Right ventricle myocardium superior (tissue), 1 donor: ENCODE measurements around the gene RAB34. TPM values are rescaled to one million over a fixed set of nuclear protein-coding genes. Genes with fewer than 3 reads are reported as not detected.
"Not testable (repeated sequence)": the region's sequence is repeated elsewhere in the genome, so short reads cannot be mapped to it uniquely, and the experiment has no call there.

Source experiments
- ATAC-seq: fragments of 200-7000 bp; cut with Tn5 transposase; one replicate; pipeline ENCODE4 v1.9.1; 2020; ENCODE audit warnings: mild to moderate bottlenecking; ENCODE audit not compliant: poor library complexity
- DNase-seq: peaks from one replicate; pipeline ENCODE4 v3.0.0-alpha.2; 2020
- intact Hi-C: fragments of 100-400 bp; cut with DNase I; formaldehyde crosslinking; loops from one replicate; pipeline ENCODE4 v1.11.2; 2022
- total RNA-seq: library from RNA; stranded (reverse); fragmentation: NEBNext Ultra II Directional; extraction: Animal tissue kit (Norgen Biotek cat#: 25700); gene quantifications from one replicate; pipeline ENCODE4 v1.2.1, GENCODE V29; 2021
- donor health status: DM: no; HTN: yes; CAD: no; lungs with severe emphysema.

The RAB34 gene
- total RNA-seq, 1 donor from 2014 or later, result 14.5 TPM

DNA sequence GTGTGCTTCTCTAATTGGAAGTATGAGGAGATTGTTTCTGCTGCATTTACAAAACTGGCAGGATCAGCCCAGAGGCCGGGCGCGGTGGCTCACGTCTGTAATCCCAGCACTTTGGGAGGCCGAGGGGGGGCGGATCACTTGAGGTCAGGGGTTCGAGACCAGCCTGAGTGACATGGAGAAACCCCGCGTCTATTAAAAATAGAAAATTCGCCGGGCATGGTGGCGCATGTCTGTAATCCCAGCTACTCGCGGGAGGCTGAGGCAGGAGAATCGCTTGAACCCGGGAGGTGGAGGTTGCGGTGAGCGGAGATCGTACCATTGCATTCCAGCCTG, 3.3 kb upstream of the RAB34 start:
- not testable (repeated sequence) for ATAC-seq
- peak; percentile 32 for DNase-seq
- intact Hi-C loops, result loop anchor here (10.0 kb wide), 1 partner anchor 384 kb away; no protein-coding TSS in a partner anchor

DNA sequence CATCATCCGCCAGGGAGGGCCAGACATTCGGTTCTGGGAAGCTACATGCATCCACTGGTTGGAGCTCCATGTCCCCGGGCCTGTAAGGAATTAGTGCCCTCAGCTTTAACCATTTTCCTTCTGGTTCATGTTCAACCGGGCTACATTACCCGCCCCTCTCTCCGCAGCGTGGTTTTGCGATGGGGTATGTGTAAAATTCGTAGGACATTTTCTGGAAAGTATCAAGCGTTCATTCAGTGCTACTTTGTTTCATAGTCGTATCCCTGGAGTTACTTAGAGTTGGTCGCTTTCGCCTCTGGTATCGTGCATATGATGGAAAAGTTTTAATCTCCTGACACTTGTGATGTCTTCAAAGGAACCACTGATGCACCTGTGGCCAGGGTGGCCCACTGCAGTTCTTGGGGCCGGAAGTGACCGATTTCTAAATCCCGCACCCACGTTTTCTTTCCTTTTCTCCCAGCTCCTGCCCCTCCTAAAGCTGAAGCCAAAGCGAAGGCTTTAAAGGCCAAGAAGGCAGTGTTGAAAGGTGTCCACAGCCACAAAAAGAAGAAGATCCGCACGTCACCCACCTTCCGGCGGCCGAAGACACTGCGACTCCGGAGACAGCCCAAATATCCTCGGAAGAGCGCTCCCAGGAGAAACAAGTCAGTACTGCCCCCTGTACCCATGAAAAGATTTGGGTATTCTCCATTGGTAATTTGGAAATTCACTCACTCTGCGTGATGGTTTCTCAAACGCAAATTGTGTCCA, 2.8 kb upstream of the RAB34 start:
- intact Hi-C loops, result loop anchor here (10.0 kb wide), 1 partner anchor 384 kb away; no protein-coding TSS in a partner anchor
- DNase-seq, result no peak
- ATAC-seq, result no peak

DNA sequence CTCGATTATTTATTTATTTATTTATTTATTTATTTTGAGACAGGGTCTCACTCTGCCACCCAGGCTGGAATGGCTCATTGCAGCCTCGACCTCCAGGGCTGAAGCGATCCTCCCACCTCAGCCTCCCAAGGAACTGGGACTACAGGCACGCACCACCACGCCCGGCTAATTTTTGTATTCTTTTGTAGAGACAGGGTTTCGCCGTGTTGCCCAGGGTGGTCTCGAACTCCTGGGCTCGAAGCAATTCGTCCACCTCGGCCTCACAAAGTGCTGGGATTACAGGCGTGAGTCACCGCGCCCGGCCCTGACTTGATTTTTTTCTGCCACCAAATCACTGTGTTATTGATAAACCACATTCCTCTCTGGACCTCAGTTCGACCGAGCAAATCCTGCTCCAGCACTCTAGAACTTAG, 1.4 kb upstream of the RAB34 start:
- ATAC-seq (no peak), DNase-seq (no peak)
- intact Hi-C loops, result no loop called here

DNA sequence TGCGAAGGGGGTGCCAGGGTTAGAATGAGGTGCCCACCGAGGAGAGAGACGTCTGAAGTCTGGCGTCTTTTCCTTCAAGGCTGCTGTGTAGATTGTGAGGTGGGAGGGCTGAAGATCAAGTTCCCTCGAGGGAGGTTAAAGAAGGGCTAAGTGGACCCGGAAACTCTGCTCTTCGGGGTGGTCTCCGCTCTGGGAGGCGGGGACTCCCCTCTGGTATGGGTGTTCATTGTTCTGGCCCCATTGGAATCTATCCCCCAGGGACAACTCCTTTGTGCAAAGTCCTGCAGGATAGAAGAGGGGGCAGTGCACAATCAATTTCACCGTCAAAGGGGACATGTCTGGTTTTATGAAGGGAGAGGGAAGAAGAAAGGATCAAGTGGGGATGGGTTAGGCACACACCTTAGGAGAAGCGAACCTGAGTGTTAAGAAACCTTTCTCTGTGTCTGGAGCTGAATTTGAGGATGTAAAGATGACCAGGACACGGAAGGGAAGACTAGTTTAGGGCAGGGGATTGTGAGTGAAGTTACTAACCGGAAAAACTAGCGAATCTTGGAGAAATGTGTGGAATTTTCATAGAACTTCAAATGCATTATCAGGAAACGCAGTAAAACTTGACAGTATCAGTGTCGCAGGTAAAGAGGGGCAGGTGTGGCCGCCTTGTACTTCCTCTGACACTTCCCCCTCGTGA, 809 bp upstream of the RAB34 start:
- DNase-seq (no peak), ATAC-seq (no peak)
- intact Hi-C loops, result no loop called here

DNA sequence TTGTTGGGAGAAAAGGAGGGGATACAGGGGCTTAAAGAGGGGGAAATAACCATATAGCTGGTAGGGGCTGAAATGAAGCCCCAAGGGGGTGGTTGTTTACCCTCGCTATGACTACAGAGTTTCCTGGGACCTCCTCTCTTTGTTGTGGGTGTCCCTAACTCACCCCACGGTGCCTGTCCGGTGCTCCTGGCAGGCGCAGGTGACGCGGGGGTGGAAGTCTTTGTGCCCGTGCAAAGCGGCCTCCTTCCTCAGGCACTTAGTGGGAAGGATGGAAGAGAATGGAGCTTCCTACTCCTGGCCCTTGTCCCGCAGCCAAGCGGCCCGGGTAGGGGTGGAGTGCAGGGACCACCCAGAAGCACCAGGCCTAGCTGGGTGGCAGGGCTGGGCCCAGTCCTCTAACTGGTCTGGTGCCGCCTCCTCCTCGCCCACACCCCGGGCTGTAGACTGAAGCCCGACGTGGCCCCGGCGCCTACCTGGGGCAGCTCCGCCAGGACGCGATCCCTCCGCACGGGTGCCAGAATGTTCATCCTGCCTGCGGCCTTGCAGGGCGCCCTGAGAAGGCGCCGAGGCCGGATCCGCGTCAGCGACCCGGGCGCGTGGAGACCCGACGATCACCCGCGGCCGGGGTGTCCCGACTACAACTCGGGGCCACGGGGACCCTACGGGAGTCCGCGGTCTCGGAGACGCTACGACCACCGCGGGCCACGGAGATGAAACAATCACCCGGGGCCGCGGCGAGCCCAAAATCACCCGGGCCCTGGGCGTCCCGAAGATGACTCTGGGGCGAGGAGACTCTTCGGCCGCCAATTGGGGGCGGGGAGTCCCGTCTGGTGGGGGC, 709 bp downstream of the RAB34 start:
- ATAC-seq, result no peak
- intact Hi-C loops, result no loop called here
- peak; percentile 65 for DNase-seq

DNA sequence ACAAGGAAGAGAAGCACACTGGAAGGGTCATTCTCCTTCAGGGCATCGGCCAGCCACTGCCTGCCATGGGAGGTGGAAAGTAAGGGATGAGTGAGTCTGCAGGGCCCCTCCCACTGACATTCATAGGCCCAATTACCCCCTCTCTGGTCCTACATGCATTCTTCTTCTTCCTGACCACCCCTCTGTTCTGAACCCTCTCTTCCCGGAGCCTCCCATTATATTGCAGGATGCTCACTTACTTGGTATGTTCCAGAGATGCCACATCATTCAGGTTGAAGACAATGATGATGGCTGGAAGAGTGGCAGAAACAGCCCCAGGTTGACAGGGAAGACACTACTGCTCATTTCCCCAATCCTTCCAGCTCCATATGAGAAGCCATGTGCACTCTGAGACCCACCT, 2.5 kb downstream of the RAB34 start:
- ATAC-seq, result no peak
- intact Hi-C loops, result no loop called here
- DNase-seq, result peak; percentile 23

DNA sequence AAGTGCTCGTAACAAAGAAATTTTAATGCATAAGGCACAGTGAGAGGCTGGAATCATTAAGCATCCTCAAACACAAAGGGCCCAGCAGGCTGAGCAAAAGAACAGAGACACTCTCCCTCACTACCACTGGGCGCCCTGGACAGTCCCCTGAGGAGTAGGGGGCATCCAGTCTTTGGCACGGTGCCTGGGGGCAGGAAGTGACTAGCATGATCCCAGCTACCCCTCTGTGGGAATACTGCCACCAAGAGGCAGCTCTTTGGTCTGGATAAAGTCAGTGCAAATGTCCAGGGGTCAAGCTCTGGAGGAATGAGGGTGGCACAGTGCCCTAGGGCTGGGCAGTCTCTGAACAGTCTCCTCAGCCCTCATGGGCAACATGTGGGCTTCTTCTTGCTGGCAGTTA, 3.4 kb downstream of the RAB34 start:
- no peak for DNase-seq
- intact Hi-C loops, result no loop called here
- ATAC-seq, result no peak

DNA sequence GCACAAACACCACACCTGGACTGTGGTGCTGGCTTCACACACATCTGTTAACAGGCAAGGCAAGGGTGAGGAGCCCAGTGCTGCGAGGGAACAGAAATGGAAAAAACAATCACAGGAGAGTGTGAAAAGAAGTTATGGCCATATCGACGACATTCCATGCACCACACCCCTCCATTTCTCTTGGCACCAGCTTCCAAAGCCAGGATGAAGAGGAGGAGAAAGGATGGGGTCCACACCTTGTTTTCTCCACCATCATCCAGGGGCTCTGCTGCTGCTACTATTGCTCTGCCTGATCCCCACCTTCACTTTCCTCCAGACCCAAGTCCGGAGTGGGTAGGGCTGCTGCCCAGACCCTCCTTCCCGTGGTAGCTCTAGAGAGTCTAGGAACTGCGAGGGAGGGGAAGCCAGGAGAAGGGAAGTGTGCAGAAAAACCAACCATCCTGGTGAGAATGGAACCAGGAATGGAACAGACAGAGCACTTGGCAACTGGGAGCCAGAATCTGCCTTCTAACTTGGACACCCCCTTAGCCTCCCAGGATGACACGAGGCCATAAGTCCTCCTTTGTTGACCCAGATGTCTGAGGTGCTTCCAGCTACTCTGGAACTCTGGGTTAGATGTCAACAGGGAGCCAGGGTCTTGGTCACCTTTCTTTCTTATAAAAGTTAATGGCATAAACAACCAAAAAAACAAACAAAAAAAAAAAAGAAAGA, 4.8 kb downstream of the RAB34 start:
- DNase-seq (no peak), ATAC-seq (no peak)

DNA sequence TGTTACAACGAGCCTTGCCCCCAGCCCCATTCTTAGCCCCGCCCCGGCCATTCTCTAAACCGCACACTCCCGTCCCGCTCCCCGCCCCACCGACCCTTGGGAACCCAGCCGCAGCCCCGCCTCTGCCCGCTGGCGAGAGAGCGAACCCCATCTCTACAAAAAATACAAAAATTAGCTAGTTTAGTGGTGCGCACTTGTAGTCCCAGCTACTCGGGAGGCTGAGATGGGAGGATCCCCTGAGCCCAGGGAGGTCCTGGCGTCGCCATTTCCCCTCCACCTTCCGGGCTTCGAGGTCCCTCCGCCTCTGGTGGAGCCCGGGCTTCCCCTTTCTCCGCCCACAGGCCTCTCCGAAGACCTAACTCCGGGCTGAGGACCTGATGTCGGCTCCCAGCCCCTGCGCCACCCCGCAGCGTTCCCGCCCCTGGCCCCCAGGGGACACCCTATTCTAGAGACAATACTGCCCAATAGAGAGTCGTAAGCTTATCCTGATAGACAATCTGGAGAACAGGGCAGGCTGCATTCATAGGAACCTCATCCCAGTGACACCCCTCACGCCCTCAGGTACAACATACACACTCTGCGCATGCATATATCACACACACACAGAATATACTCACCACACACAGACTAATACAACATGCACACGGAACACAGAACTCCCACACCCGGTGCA, 5.5 kb downstream of the RAB34 start:
- DNase-seq, result peak; percentile 81
- ATAC-seq, result peak; percentile 14
- intact Hi-C loops, result no loop called here

More for the DNA sequence above, 4.8 kb downstream of the RAB34 start:
- intact Hi-C loops, result no loop called here

DNA sequence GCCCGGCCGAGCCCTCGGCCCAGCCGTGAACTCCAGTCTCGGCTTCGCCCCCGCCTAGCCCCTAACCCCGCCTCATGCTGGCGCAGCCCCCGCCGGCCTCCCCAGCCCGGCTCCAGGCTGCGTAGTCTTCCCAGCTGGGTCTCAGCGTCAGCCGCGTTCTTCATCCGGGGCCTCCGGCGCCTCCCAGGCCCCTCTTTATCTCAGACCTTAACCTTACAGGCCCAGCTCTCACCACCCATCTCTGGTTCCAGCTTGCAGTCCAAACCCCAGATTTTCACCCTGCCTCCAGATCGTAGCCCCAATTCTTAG, 6.0 kb downstream of the RAB34 start, which contains the start of gene PROCA1:
PROCA1 (minus strand) TSS at position 166 of the 309 bp plus-strand sequence. CDS start 228 bp downstream, outside the sequence.
- DNase-seq, result no peak
- no peak for ATAC-seq
- intact Hi-C loops, result no loop called here

DNA sequence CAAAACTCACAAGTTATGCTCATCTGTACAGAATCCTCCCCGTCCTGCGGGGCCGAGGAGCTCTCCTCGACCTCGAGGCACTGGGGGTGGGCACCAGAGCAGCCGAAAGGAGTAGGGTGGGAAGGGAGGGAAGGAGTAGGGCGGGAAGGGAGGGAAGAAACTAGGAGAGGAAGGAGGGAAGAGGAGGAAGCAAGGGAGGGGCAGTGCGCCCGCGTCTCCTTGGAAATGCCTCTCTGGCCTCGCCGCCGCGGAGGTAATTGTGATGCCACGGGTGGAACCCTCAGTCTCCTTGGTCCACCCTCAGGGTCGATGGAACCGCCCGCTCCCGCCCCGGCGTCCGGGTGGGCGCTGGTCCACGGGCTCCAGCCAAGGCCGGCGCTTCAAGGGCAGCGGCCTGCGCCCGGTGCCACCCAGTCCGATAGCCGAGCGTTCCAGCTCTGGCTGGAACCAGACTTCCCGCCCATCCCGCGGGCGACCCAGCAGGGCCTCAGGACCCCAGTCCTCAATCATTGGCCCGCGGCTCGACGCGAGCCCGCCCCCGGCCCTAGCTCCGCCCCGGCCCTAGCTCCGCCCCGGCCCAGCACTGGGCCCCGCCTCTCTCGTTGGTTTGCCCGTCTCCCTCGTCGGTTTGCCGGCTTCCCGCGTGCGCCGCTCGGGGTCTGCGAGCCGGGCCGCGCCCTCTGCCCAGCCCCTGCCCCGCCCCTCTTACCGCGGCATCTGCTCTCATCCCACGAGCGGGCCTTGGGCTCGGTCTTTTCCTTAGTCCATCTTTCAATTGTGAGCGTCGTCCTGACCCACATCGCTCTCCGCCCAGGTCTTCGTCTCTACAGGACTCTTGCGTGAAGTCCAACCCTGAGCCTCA, 6.6 kb downstream of the RAB34 start:
- intact Hi-C loops, result no loop called here
- ATAC-seq, result peak; percentile 96
- peak; percentile 93 for DNase-seq

DNA sequence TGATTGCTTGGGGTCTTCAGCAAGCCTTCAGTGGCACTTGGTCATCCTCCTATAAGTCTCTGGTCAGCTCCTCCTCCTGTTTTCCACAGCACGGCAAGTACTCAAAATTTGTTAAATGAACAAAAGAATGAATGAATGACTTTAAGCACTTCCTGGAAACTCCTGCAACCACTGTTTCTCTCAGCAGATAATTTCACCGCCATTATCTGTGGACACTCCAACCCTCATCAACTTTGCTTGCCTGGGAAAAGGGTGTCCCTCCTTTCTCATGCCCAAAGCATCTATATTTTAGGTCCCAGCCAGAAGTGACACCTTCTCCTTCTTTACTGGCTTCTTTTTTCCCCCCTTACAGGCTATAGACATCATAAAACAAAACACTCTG, 10.3 kb downstream of the RAB34 start:
- no peak for DNase-seq
- ATAC-seq, result no peak
- intact Hi-C loops, result no loop called here

DNA sequence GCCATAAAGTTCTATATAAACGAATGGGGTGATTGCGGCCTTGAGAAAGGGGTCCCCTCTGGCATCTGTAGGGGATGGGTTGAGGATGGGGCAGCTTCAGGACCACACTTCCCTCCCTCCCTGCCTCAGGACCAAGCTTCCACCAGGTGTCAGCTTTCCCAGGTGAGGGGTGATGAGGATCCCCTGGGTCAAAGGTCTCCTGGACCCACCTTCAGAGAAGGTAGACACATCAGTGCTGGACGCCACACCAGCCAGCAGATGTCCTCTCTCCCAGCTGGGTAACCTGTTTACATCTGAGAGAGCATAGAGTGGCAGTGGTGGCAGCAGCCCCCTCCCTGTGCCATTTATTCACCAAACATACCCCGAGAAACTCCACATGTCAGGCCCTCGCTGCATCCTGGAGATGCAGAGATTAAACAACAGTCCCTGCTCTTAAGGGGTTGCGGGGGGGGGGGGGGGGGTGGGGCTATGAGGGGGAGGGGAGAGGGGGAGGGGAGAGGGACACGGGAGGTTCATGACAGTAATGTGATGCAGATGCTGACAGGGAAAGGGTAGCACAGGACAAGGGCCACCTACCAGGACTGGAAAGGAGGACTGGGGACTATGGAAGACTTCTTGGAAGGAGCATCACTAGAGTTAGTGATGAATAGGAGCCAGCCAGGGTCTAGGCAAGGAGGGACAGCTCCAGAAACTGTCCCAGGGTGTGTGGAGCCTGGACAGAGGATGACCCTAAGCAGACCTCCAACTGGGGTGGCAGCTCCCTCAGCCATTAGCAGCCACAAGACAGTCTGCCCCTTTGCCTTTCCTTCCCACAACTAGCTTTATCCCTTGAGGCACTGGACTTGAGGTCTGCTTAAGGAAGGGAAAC, 11.0 kb downstream of the RAB34 start:
- intact Hi-C loops, result no loop called here
- ATAC-seq (no peak), DNase-seq (no peak)

DNA sequence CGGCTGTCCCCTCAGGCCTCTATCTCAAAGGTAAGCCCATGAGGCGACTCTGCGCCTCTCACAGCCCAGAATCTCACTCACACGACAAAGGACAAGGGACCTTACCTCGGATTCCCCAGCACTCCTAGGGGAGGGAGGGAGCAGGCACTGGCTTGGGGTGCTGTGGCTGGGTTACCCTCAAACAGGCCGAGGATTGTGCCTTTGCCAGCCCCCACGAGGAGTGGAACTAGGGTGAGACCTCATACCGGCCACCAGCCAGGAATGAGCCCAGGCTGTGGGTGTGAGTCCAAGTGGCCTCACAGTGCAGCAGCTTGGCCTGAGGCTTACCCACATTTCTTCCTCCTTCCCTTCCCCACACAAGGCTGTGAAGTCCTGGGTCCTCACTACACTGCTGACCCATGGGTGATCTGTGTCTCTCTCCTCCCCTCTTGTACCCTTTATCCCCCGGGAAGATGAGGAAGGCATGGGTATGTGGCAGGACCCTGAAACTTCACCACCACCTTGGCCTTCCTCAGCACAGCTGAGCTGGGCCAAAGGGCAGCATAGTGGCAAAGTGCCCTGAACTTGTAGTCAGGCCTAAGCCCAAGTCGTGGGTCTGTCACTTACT, 11.8 kb downstream of the RAB34 start:
- ATAC-seq (no peak), DNase-seq (no peak)
- intact Hi-C loops, result no loop called here

DNA sequence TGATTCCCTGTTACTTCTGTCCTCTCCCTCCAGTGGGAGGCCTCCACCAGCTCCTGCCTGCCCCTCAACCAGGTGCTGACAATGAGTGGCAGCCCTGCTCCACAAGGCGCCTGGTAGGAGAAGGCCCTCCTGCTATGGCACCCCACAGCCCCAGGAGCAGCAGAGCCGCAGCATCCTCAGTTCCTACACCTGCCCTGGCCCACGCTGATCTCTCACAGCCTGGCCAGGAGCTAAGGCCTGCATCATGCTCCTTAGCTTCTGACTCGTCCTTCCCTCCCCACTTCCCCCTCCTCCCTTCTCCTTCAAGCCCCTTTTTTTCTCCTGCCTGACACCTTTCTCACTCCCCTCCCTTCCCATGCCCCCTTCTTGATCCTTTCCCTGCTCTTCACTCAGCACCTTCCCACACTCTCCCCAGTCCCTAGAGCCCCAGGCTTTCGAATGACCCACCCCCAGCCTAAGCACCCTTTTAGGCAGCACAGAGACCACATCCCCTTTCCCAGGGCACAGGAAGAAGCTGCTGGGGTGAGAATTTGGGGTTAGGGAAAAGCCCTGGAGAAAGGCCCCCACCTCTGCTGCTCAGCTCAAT, 12.5 kb downstream of the RAB34 start:
- intact Hi-C loops, result no loop called here
- no peak for ATAC-seq
- no peak for DNase-seq
